Right ventricle myocardium inferior (tissue), 1 donor: Measurements from ENCODE around the gene CTDSPL. TPM values are rescaled to one million over a fixed set of nuclear protein-coding genes. Genes with fewer than 3 reads are reported as not detected.
A peak's percentile ranks its signal among the peaks of the same experiment; 100 is the strongest.

ENCODE experiments used
- ATAC-seq: fragments of 200-7000 bp; cut with Tn5 transposase; one replicate; pipeline ENCODE4 v1.9.1; 2020; ENCODE audit warnings: mild to moderate bottlenecking, moderate library complexity
- DNase-seq: peaks from one replicate; pipeline ENCODE4 v3.0.0; 2021; ENCODE audit errors: missing footprints
- intact Hi-C: fragments of 100-400 bp; cut with DNase I; formaldehyde crosslinking; loops from one replicate; pipeline ENCODE4 v1.11.0; 2022
- total RNA-seq: library from RNA; stranded (reverse); fragmentation: NEBNext Ultra II Directional; extraction: Animal tissue kit (Norgen Biotek cat#: 25700); gene quantifications from one replicate; pipeline ENCODE4 v1.2.1, GENCODE V29; 2021
- donor health status: DM: no; HTN: yes; CAD: no; lungs with severe emphysema.

Gene CTDSPL
- total RNA-seq, 1 donor from 2014 or later, result 47.3 TPM

- no peak for DNase-seq
- peak; percentile 71 for ATAC-seq
- intact Hi-C loops, result no loop called here
Measured at GRCh38 chr3:37905987-37906674, 44.5 kb downstream of the CTDSPL start.

- DNase-seq (no peak), ATAC-seq (no peak)
- intact Hi-C loops, result no loop called here
Measured at GRCh38 chr3:37906734-37907282, 45.1 kb downstream of the CTDSPL start.

DNA sequence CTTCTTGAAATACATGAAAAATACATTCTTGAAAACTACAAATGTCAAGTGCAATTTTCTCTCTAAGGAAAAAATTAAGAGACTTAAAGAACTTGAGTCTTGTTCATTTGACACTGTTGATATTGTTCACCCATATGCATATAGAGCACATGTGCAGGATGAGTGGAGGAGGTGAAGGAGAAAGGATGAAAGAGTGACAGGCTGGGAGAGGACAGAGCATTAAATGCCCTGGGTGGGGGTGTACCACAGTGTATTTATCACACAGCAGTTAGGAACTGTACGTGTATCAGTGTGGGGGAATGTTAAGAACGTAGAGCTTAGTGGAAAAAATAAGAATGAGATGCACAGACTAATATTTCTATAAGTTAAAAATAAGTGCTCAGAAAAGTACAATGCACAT is 45.7 kb downstream of the CTDSPL start:
- ATAC-seq (no peak), DNase-seq (no peak)
- intact Hi-C loops, result no loop called here

- DNase-seq (no peak), ATAC-seq (no peak)
- intact Hi-C loops, result no loop called here
Measured at GRCh38 chr3:37907906-37908305, 46.2 kb downstream of the CTDSPL start.

DNA sequence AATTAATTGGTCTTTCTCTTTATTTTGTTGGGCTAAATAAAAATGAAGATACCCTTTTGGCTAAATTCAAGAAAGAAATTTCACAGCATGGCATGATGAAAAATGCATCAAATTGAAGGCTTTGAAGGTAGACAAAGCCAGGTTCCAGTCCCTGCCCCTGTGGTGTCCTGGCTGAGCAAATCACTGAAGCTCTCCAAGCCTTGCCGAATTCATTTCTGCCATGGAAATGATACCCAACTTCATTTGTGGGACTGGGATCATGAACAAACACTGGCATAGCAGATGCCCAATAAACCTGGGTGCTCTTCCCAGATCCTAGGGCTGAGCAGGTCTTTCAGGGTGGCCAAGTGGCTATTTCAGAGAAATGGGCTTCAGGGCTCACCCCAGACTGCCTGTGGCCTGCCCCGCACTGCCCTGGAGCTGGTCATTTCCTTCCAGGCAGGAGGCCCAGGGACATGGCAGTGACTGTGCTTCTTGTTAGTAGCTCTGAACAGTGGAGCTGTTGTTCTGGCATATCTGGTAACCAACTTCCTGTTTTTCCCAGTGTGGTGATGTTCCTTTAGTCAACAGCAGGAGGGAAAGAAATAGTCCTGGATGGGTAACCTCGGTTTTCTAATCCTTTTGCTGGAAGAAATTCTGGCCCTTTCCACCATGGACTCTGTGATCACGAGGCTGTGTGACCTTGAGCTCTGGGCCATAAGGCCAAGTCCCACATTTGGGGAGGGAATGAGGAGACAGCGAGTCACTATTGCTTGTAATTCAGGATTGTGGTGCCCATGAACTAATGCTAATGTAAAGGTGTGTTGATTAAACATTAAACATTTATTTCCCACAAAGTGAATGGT is 47.6 kb downstream of the CTDSPL start:
- intact Hi-C loops, result no loop called here
- ATAC-seq, result peak; percentile 38
- DNase-seq, result no peak

GRCh38 chr3:37910671-37911400 is 49.2 kb downstream of the CTDSPL start:
- no peak for ATAC-seq
- no peak for DNase-seq
- intact Hi-C loops, result no loop called here

- intact Hi-C loops, result no loop called here
- ATAC-seq, result no peak
- no peak for DNase-seq
Measured at GRCh38 chr3:37912052-37912733, 50.5 kb downstream of the CTDSPL start.

GRCh38 chr3:37913522-37913921 is 51.8 kb downstream of the CTDSPL start:
- ATAC-seq (no peak), DNase-seq (no peak)
- intact Hi-C loops, result no loop called here

GRCh38 chr3:37916685-37917084 is 55.0 kb downstream of the CTDSPL start:
- no peak for ATAC-seq
- intact Hi-C loops, result no loop called here
- DNase-seq, result no peak

DNA sequence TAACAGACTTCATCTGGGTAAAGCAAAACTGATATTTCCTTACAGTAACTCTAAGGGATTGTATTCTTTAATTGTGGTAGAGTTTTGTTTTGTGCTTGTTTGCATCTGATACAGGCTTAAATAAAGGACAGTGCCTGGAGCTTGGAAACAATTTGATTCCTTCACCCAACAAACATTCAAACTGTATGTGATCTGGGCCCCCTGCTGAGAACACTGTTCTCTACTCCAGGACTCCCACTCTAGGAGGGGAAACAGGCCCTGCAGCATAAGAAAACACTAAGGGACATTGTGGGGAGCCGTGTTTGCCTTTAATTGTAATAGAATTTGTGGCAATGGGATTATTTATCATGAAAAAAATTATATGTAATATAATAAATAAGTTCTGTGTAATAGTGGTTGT is 56.9 kb downstream of the CTDSPL start:
- ATAC-seq, result no peak
- intact Hi-C loops, result no loop called here
- no peak for DNase-seq

DNA sequence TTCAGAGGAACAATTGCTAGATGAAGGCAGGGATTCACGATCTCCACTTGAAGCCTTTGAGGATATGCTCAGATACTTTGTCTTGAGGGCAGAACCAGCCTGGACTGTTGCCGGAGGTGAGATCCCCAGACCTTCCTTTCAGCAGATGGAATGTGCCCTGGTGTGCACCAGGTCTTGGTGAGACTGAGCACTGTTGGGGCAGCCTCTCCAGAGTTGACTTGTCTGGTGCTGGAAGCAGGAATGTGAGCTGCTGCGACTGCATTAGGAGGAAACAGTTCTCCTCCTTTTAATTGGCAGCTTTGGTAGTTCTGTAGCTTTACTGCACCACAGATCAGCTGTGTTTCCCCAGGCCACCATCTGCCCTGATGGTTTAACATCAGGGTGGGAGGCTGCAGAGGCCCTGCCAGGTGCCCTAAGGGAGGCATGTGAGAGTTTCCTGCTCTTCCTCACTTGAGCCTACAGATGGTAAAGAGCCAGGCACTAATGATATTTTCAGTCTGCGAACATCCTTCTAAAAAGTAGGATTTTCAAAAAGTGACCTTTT is 58.5 kb downstream of the CTDSPL start:
- intact Hi-C loops, result no loop called here

GRCh38 chr3:37921025-37921424 is 59.3 kb downstream of the CTDSPL start:
- intact Hi-C loops, result no loop called here
- ATAC-seq (no peak), DNase-seq (no peak)

More for the DNA sequence above, 58.5 kb downstream of the CTDSPL start:
- no peak for DNase-seq
- ATAC-seq, result no peak

DNA sequence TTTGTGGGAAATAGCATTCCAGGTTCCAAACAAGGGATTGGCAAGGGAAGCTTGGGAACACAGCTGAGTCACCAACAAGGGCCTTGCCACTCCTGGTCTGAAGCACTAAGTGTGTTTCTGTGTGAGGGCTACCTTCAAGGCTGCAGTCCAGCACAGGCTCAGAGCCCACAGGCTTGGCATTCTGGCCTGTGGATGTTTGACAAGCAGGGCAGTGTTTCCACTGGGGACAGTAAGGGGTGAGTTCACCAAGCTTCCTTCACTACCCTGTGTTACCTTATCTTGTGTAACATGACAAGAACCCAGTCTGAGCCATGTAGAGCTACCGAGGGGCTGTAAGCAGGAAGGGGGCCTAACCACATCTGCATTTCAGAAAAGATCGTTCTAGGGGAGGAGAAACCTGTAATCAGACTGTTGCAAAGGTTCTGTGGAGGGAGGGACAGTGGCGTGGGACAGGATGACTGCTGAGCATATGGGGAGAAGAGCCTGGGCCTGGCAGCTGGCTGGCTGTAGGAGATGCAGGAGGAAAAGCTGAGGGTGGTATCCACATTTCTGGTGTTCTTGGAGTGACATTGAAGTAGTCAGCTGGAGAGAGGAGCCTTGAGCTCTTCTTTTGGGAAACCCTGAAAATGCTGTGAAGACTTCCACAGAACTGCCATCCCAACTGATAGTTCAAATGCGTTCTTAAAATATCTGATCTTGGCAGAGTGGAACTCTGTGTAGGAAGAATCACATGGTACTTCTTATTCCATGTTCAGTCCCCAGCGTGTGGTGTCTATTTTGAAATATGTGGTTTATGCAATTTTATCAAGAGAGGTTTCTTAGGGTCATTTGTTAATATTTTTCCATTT is 61.3 kb downstream of the CTDSPL start:
- DNase-seq (no peak), ATAC-seq (peak; percentile 71)
- intact Hi-C loops, result no loop called here

- ATAC-seq (no peak), DNase-seq (no peak)
- intact Hi-C loops, result no loop called here
Measured at GRCh38 chr3:37923569-37924040, 61.9 kb downstream of the CTDSPL start.

- DNase-seq (no peak), ATAC-seq (no peak)
- intact Hi-C loops, result no loop called here
Measured at GRCh38 chr3:37924453-37924852, 62.8 kb downstream of the CTDSPL start.

GRCh38 chr3:37925157-37925556 is 63.5 kb downstream of the CTDSPL start:
- ATAC-seq (no peak), DNase-seq (no peak)
- intact Hi-C loops, result no loop called here

DNA sequence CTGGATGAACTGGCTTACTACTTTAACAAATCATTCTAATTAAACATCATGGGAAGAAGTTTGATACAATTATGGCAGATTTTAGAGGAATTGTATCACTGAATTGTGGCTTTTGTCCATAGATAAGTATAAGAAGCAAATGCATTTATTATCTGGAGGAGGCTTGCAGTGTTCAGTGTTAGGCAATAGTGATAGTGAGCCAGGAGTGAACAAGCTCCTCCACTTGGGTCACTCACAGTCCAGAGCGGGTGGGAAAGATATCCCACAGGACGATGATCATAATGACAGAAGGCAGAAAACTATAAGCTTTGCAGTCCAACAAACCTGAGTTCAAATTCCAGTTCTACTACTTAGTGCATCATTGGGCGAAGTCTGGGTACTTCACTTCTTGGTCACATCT is 64.9 kb downstream of the CTDSPL start:
- intact Hi-C loops, result no loop called here
- DNase-seq (no peak), ATAC-seq (no peak)

DNA sequence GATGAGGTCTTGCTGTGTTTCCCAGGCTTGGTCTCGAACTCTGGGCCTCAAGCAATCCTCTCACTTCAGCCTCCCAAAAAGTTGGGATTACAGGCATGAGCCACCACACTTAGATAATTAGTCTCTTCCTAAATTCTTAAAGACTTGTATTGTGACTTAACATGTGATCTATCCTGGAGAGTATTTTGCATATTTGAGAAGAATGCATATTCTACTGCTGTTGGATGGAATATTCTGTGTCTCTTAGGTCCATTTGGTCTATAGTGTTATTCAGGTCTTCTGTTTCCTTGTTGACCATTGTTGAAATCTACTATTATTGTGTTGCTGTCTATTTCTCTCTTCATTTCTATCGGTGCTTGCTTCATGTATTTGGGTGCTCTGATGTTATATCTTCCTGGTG is 68.8 kb downstream of the CTDSPL start:
- ATAC-seq (no peak), DNase-seq (no peak)
- intact Hi-C loops, result no loop called here
